ENCODE data around the gene C10orf71.

- no peak for TF ChIP-seq CTCF (IDR thresholded peaks at IDR 0.05)
- TF ChIP-seq POLR2A (IDR thresholded peaks at IDR 0.05) = no peak
These were observed 55.6 kb downstream of the C10orf71 start for GRCh38 chr10:49354593-49354992.

All from body of pancreas (tissue), 4 donors.